Measurements from ENCODE around the gene ZBTB12. TPM values are rescaled to one million over a fixed set of nuclear protein-coding genes. Genes with fewer than 3 reads are reported as not detected.

ZBTB12 gene
- total and polyA plus RNA-seq, 2 of the 13 experiments (the other 11 are each of a cell fraction or from before 2014, with no cell fraction given) = 4.8 to 6.0 TPM

DNA sequence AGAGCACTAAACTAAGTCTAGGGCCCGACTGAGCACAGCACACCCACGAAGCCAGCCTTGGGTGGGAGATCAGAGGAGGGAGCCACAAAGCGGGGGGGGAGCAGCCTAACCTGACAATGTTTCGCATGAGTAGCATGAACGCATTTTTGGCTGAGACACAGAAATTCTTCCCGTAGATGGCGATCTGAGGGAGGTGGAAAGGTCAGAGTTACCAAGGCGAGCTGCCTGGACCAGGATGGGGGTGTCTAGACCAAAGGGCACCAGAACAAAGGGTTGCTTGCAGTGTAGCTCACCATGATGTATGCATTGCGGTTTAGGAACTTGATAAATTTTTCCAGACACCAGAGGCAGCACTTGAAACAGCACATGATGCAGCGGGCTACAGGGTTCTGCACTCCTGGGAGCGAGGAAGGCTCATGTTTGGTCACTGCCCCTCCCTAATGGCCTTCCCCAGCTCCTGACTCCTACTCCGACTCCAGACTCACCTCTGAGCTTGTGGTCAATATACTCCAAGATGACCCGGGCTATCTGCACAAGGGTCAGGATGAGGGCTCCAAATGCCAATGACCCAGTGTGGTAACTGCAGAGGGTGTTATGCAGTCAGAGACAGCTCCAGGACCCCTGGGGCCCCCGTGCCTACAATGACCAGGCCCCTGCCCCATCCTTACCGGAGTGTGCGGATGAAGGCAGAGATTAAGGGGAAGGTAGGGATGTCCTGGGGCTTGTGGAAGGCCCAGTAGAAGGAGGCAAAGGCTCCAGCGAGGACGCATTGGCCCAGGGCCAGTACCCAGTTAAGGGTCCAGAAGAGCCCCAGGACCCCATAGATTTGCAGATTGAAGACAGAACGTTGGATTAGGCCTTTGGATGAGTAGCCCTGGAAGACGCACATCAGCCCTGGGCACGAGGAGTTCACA is 36.4 kb downstream of the ZBTB12 start (continued):
- TF ChIP-seq ZFYVE20 (CRISPR knock-in tag; IDR thresholded peaks at IDR 0.05; ENCODE audit: borderline replicate concordance, low read depth) (no peak), SYNCRIP (IDR thresholded peaks at IDR 0.05; ENCODE audit: insufficient read depth, low read depth, low read length) (no peak), ZSCAN31 (CRISPR knock-in tag; IDR thresholded peaks at IDR 0.05; ENCODE audit: low read depth) (peak; percentile 92; the same call in 1 of the 2 replicates), SALL1 (CRISPR knock-in tag; IDR thresholded peaks at IDR 0.05) (peak; percentile 94), ZNF589 (CRISPR knock-in tag; conservative IDR thresholded peaks at IDR 0.05) (no peak), ZFP62 (CRISPR knock-in tag; IDR thresholded peaks at IDR 0.05) (no peak), FOXP1 (IDR thresholded peaks at IDR 0.05) (no peak), FOXP1 (CRISPR knock-in tag; IDR thresholded peaks at IDR 0.05) (peak; percentile 65; the same call in 1 of the 2 replicates), ZMAT3 (CRISPR knock-in tag; conservative IDR thresholded peaks at IDR 0.05) (0 out of 2 replicates have a peak, but pooled peaks have one; percentile 56), POLR2A (IDR thresholded peaks at IDR 0.05; ENCODE audit: insufficient read depth in 1 of 2, low read depth in 2 of 2, low read length in 2 of 2) (peak in 1 of 2 experiments; percentile 75; a peak in 2 of 4 replicates), BORCS8-MEF2B (CRISPR knock-in tag; IDR thresholded peaks at IDR 0.05) (peak; percentile 56; the same call in 1 of the 2 replicates), FOXC1 (CRISPR knock-in tag; IDR thresholded peaks at IDR 0.05; ENCODE audit: borderline replicate concordance) (peak; percentile 34; the same call in 1 of the 2 replicates), MAX (IDR thresholded peaks at IDR 0.05) (peak; percentile 89), FOXA3 (CRISPR knock-in tag; IDR thresholded peaks at IDR 0.05) (peak; percentile 82), ZNF678 (CRISPR knock-in tag; IDR thresholded peaks at IDR 0.05) (no peak), FOXJ3 (CRISPR knock-in tag; IDR thresholded peaks at IDR 0.05; ENCODE audit: borderline replicate concordance) (peak; percentile 80; the same call in 1 of the 2 replicates), SRSF4 (IDR thresholded peaks at IDR 0.05; ENCODE audit: low read depth, low read length, poor library complexity, severe bottlenecking) (no peak)
- TF ChIP-seq, protein P1, sequence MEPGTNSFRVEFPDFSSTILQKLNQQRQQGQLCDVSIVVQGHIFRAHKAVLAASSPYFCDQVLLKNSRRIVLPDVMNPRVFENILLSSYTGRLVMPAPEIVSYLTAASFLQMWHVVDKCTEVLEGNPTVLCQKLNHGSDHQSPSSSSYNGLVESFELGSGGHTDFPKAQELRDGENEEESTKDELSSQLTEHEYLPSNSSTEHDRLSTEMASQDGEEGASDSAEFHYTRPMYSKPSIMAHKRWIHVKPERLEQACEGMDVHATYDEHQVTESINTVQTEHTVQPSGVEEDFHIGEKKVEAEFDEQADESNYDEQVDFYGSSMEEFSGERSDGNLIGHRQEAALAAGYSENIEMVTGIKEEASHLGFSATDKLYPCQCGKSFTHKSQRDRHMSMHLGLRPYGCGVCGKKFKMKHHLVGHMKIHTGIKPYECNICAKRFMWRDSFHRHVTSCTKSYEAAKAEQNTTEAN (CRISPR knock-in tag; conservative IDR thresholded peaks at IDR 0.05) = 0 out of 2 replicates have a peak, but pooled peaks have one; percentile 25
- TF ChIP-seq, protein P2, sequence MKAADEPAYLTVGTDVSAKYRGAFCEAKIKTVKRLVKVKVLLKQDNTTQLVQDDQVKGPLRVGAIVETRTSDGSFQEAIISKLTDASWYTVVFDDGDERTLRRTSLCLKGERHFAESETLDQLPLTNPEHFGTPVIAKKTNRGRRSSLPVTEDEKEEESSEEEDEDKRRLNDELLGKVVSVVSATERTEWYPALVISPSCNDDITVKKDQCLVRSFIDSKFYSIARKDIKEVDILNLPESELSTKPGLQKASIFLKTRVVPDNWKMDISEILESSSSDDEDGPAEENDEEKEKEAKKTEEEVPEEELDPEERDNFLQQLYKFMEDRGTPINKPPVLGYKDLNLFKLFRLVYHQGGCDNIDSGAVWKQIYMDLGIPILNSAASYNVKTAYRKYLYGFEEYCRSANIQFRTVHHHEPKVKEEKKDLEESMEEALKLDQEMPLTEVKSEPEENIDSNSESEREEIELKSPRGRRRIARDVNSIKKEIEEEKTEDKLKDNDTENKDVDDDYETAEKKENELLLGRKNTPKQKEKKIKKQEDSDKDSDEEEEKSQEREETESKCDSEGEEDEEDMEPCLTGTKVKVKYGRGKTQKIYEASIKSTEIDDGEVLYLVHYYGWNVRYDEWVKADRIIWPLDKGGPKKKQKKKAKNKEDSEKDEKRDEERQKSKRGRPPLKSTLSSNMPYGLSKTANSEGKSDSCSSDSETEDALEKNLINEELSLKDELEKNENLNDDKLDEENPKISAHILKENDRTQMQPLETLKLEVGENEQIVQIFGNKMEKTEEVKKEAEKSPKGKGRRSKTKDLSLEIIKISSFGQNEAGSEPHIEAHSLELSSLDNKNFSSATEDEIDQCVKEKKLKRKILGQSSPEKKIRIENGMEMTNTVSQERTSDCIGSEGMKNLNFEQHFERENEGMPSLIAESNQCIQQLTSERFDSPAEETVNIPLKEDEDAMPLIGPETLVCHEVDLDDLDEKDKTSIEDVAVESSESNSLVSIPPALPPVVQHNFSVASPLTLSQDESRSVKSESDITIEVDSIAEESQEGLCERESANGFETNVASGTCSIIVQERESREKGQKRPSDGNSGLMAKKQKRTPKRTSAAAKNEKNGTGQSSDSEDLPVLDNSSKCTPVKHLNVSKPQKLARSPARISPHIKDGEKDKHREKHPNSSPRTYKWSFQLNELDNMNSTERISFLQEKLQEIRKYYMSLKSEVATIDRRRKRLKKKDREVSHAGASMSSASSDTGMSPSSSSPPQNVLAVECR (CRISPR knock-in tag; IDR thresholded peaks at IDR 0.05; ENCODE audit: borderline replicate concordance) = peak; percentile 79; the same call in 1 of the 2 replicates

Data from HepG2 (cell line).